Aorta (tissue), 5 donors: Measurements from ENCODE around the gene MAGOH. TPM values are rescaled to one million over a fixed set of nuclear protein-coding genes. Genes with fewer than 3 reads are reported as not detected.

Experiments used
- ATAC-seq: fragments of 200-7000 bp; cut with Tn5 transposase; one replicate; pipeline ENCODE4 v1.9.1; 2022; ENCODE audit warnings: moderate library complexity; ENCODE audit not compliant: low FRiP score
- DNase-seq, 2 donors: peaks; one replicate each; pipeline ENCODE4 v3.0.0-alpha.2; 2020
- H3K27ac ChIP-seq, 2 donors: one replicate each; pipeline ENCODE4 v1.5.1; 2013; ENCODE audit warnings: low read length in 2 of 2, mild to moderate bottlenecking in 2 of 2, moderate library complexity in 2 of 2, control low read depth in 1 of 2, inconsistent platforms in 1 of 2, low read depth in 1 of 2
- H3K27me3 ChIP-seq, 2 donors: one replicate each; pipeline ENCODE4 v1.6.1; 2013; ENCODE audit warnings: control low read depth in 1 of 2, low read length in 1 of 2, mild to moderate bottlenecking in 1 of 2, moderate library complexity in 1 of 2; ENCODE audit not compliant: insufficient read depth in 2 of 2, control insufficient read depth in 1 of 2
- H3K36me3 ChIP-seq, 2 donors: one replicate each; pipeline ENCODE4 v1.6.1; 2013; ENCODE audit warnings: control low read depth in 1 of 2, low read length in 1 of 2, mild to moderate bottlenecking in 1 of 2; ENCODE audit not compliant: insufficient read depth in 2 of 2, control insufficient read depth in 1 of 2
- H3K4me1 ChIP-seq, 2 donors: one replicate each; pipeline ENCODE4 v1.6.1; 2013; ENCODE audit warnings: low read length in 2 of 2, control low read depth in 1 of 2, mild to moderate bottlenecking in 1 of 2, moderate library complexity in 1 of 2; ENCODE audit not compliant: insufficient read depth in 2 of 2, control insufficient read depth in 1 of 2
- H3K4me3 ChIP-seq, 2 donors: one replicate each; pipeline ENCODE4 v1.5.1; 2013; ENCODE audit warnings: low read length in 2 of 2, control low read depth in 1 of 2, mild to moderate bottlenecking in 1 of 2
- H3K9me3 ChIP-seq: one replicate; pipeline ENCODE4 v1.6.1; 2013; ENCODE audit warnings: mild to moderate bottlenecking, low read length; ENCODE audit not compliant: control insufficient read depth
- WGBS, 2 donors: extraction: QIAGEN DNeasy Blood & Tissue Kit; methylation state at CpG; one replicate each; pipeline ENCODE4 v1.1.7; 2013; 5-methylcytosine and 5-hydroxymethylcytosine counted together
- intact Hi-C, 2 donors: fragments of 100-400 bp; cut with DNase I; formaldehyde crosslinking; loops; one replicate each; pipeline versions ENCODE4 v1.14.2 to v1.15.0; 2022
- polyA plus RNA-seq, 2 donors: library from polyadenylated mRNA; stranded (reverse); fragments of 200-250 nt; gene quantifications; one replicate each; pipeline ENCODE4 v1.2.3, GENCODE V29; 2013
- total RNA-seq, 2 donors: library from RNA; stranded (reverse); fragmentation: NEBNext Ultra II Directional; extraction: Animal tissue kit (Norgen Biotek cat#: 25700); gene quantifications; one replicate each; pipeline ENCODE4 v1.2.1, GENCODE V29; 2021
- donor health status: healthy with polysubstance abuse.
- donor health status: Bipolar disorder and iron deficiency.
- donor health status: DM: no; HTN: no; CAD: no.
- donor health status: DM: no; HTN: no; CAD: no.
- donor health status: DM: yes; HTN: yes; CAD: no.

Gene MAGOH
- total and polyA plus RNA-seq, 4 donors = 26.7 to 65.2 (median 39.2) TPM

GRCh38 chr1:53220171-53220961 lies 18.0 kb downstream of the MAGOH start, which contains the start of gene CZIB:
CZIB (minus strand) TSS chr1:53220634; CDS start chr1:53220575, 59 bp downstream.
- Histone ChIP-seq H3K27me3 (no peaks in the 10 kb centered on the region), H3K27ac (peak within 1 kb of the TSS; percentile 9 to 99), H3K36me3 (peaks cover 0 to 2% of the 10 kb centered on the region in 2 donors), H3K4me3 (peak within 1 kb of the TSS; percentile 37 to 83), H3K9me3 (no peaks in the 10 kb centered on the region), H3K4me1 (no peaks in the 10 kb centered on the region)
- peak; percentile 99 for ATAC-seq
- intact Hi-C loops = loop anchor here in 1 of 2 donors (1.0 kb wide), 1 partner anchor 23 kb away; no protein-coding TSS in a partner anchor
- WGBS, 2 donors = 1% methylated on average over 56 to 61 of the region's 61 CpGs
- DNase-seq = peak; percentile 97 to 99

GRCh38 chr1:53219711-53220110 lies 18.6 kb downstream of the MAGOH start:
- Histone ChIP-seq H3K4me3 (peak overlapping the region; percentile 37 to 83), H3K27me3 (no peaks in the 10 kb centered on the region), H3K36me3 (peaks cover 0 to 2% of the 10 kb centered on the region in 2 donors), H3K4me1 (no peaks in the 10 kb centered on the region), H3K27ac (no peak overlapping the region), H3K9me3 (no peaks in the 10 kb centered on the region)
- DNase-seq (no peak), ATAC-seq (no peak)
- WGBS, 2 donors = 13 to 18% methylated on average over 8 of the region's 8 CpGs
- intact Hi-C loops = loop anchor here in 1 of 2 donors (1.0 kb wide), 1 partner anchor 22 kb away; no protein-coding TSS in a partner anchor

GRCh38 chr1:53218201-53218600 lies 20.1 kb downstream of the MAGOH start:
- Histone ChIP-seq H3K4me1 (no peaks in the 10 kb centered on the region), H3K4me3 (no peak overlapping the region), H3K27ac (no peak overlapping the region), H3K9me3 (no peaks in the 10 kb centered on the region), H3K27me3 (no peaks in the 10 kb centered on the region), H3K36me3 (peaks cover 2 to 4% of the 10 kb centered on the region in 2 donors)
- WGBS, 2 donors = 87 to 90% methylated on average over 7 of the region's 7 CpGs
- DNase-seq (no peak), ATAC-seq (no peak)
- intact Hi-C loops = no loop called here

GRCh38 chr1:53214376-53214940 lies 23.9 kb downstream of the MAGOH start:
- Histone ChIP-seq H3K4me1 (no peaks in the 10 kb centered on the region), H3K4me3 (no peak overlapping the region), H3K27ac (no peak overlapping the region), H3K9me3 (no peaks in the 10 kb centered on the region), H3K36me3 (peaks cover 4 to 14% of the 10 kb centered on the region in 2 donors), H3K27me3 (no peaks in the 10 kb centered on the region)
- intact Hi-C loops = no loop called here
- no peak for ATAC-seq
- no peak for DNase-seq
- 71 to 76% methylated on average over 5 of the region's 5 CpGs for WGBS, 2 donors

GRCh38 chr1:53210954-53211353 lies 27.4 kb downstream of the MAGOH start:
- DNase-seq = no peak
- Histone ChIP-seq H3K9me3 (peaks cover 2% of the 10 kb centered on the region), H3K27ac (no peak overlapping the region), H3K4me1 (no peaks in the 10 kb centered on the region), H3K4me3 (no peak overlapping the region), H3K27me3 (no peaks in the 10 kb centered on the region), H3K36me3 (peaks cover 6 to 12% of the 10 kb centered on the region in 2 donors)
- no peak for ATAC-seq
- intact Hi-C loops = no loop called here
- WGBS, 2 donors = 95 to 96% methylated on average over 11 of the region's 11 CpGs

GRCh38 chr1:53210352-53210751 lies 28.0 kb downstream of the MAGOH start:
- Histone ChIP-seq H3K36me3 (peaks cover 6 to 14% of the 10 kb centered on the region in 2 donors), H3K4me1 (no peaks in the 10 kb centered on the region), H3K9me3 (peaks cover 2% of the 10 kb centered on the region), H3K27ac (no peak overlapping the region), H3K4me3 (no peak overlapping the region), H3K27me3 (no peaks in the 10 kb centered on the region)
- intact Hi-C loops = no loop called here
- ATAC-seq = no peak
- no peak for DNase-seq
- 89% methylated on average over 7 of the region's 7 CpGs for WGBS, 2 donors

- peaks cover 2% of the 10 kb centered on the region for H3K9me3 ChIP-seq
- intact Hi-C loops = no loop called here
- H3K36me3 ChIP-seq = peaks cover 2 to 16% of the 10 kb centered on the region in 2 donors
- DNase-seq (no peak), ATAC-seq (no peak)
- 65 to 73% methylated on average over 1 of the region's 1 CpG for WGBS, 2 donors
- no peak overlapping the region for H3K27ac ChIP-seq
- H3K4me3 ChIP-seq = no peak overlapping the region
- no peaks in the 10 kb centered on the region for H3K4me1 ChIP-seq
- H3K27me3 ChIP-seq = no peaks in the 10 kb centered on the region
Observed at GRCh38 chr1:53207726-53208125, 30.6 kb downstream of the MAGOH start.

- ATAC-seq (no peak), DNase-seq (no peak)
- intact Hi-C loops = no loop called here
- 96 to 97% methylated on average over 1 of the region's 1 CpG for WGBS, 2 donors
- Histone ChIP-seq H3K36me3 (peaks cover 2 to 18% of the 10 kb centered on the region in 2 donors), H3K4me1 (no peaks in the 10 kb centered on the region), H3K4me3 (no peak overlapping the region), H3K9me3 (peaks cover 2% of the 10 kb centered on the region), H3K27ac (no peak overlapping the region), H3K27me3 (no peaks in the 10 kb centered on the region)
Observed at GRCh38 chr1:53206735-53207379, 31.5 kb downstream of the MAGOH start.
